Left lung (tissue), 10 donors: ENCODE measurements around the gene CDC42EP4. TPM values are rescaled to one million over a fixed set of nuclear protein-coding genes. Genes with fewer than 3 reads are reported as not detected.

Experiments used
- ATAC-seq: fragments of 200-7000 bp; cut with Tn5 transposase; one replicate; pipeline ENCODE4 v1.9.1; 2020; ENCODE audit warnings: moderate library complexity
- DNase-seq, 4 donors: peaks; one replicate each; pipeline ENCODE4 v3.0.0-alpha.2; 2013 to 2020
- H3K27ac ChIP-seq, 2 donors: fragments of 200-600 bp; sonication (generic) in 1 of 2; one replicate each; pipeline versions ENCODE4 v1.5.0 to v1.8.0; 2020 to 2021
- H3K27me3 ChIP-seq, 2 donors: fragments of 200-600 bp; sonication (generic) in 1 of 2; one replicate each; pipeline versions ENCODE4 v1.5.0 to v1.8.0; 2020 to 2021
- H3K36me3 ChIP-seq, 2 donors: fragments of 200-600 bp; sonication (generic) in 1 of 2; one replicate each; pipeline versions ENCODE4 v1.5.0 to v1.8.0; 2020 to 2021
- H3K4me1 ChIP-seq, 2 donors: fragments of 200-600 bp; one replicate each; pipeline ENCODE4 v1.8.0; 2021
- H3K4me3 ChIP-seq, 2 donors: fragments of 200-600 bp; sonication (generic) in 1 of 2; one replicate each; pipeline versions ENCODE4 v1.5.0 to v1.8.0; 2020 to 2021; ENCODE audit warnings: mild to moderate bottlenecking in 1 of 2
- H3K9me3 ChIP-seq, 2 donors: fragments of 200-600 bp; sonication (generic) in 1 of 2; one replicate each; pipeline versions ENCODE4 v1.5.0 to v1.8.0; 2020 to 2021
- intact Hi-C, 2 donors: fragments of 100-400 bp; cut with DNase I; formaldehyde crosslinking; loops; one replicate each; pipeline versions ENCODE4 v1.11.2 to v1.14.2; 2022
- polyA plus RNA-seq, 6 donors: library from polyadenylated mRNA; unstranded; fragments of 120-200 nt; gene quantifications; one replicate each; pipeline ENCODE4 v1.2.1, GENCODE V29; 2013; ENCODE audit not compliant: insufficient read length in 6 of 6
- total RNA-seq, 2 donors: library from RNA; stranded (reverse); fragmentation: NEBNext Ultra II Directional; extraction: Animal tissue kit (Norgen Biotek cat#: 25700); gene quantifications; one replicate each; pipeline ENCODE4 v1.2.1, GENCODE V29; 2021
- TF ChIP-seq, protein P1 (sequence below), 2 donors: fragments of 200-600 bp; sonication (generic) in 1 of 2; IDR thresholded peaks; one replicate each; pipeline versions ENCODE4 v1.5.0 to v1.8.0; 2021; ENCODE audit warnings: antibody characterized with exemption in 2 of 2
- donor health status: DM: no; HTN: yes; CAD: no.
- donor health status: DM: no; HTN: no; CAD: no.

CDC42EP4 gene
- total and polyA plus RNA-seq, 8 donors: 30.2 to 86.3 (median 67.1) TPM

DNA sequence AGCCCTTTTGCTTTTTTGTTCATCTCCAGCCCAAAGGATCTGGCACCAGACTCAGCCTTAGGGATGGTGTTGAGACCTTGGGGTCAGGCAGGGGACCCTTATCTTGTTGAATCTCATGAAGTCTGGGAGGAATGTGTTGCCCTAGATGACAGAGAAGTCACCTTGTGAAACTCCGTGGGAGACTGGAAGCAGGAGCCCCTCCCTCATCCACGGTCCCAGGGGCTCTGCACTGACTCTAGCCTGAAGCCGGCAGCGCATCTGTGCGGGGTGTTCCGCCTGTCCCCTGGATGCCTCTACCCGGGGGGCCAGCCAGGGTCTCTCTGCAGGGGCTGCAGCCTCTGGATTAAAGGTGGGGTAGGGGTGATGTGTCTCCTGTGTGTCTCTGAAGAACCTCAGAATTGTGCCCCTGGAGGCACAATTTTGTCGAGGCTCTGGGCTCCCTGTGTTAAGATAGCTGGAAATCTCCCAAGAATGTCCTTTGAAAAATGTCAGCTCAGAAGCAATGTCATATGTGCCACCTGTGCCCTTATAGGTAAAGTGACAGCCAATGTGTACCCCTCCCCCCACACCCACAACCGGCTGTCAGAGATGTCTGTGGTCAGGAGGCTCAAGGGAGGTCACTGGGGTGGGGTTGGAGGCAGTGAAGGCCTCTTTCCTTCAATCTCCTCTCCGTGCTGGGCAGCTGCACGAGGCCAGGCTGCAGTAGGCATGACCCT lies 32.1 kb upstream of the CDC42EP4 start:
- Histone ChIP-seq H3K4me3 (no peak overlapping the region), H3K9me3 (no peaks in the 10 kb centered on the region), H3K4me1 (peaks cover 5 to 21% of the 10 kb centered on the region in 2 donors), H3K36me3 (no peaks in the 10 kb centered on the region), H3K27me3 (no peaks in the 10 kb centered on the region), H3K27ac (no peak overlapping the region)
- no peak for DNase-seq
- TF ChIP-seq, protein P1, sequence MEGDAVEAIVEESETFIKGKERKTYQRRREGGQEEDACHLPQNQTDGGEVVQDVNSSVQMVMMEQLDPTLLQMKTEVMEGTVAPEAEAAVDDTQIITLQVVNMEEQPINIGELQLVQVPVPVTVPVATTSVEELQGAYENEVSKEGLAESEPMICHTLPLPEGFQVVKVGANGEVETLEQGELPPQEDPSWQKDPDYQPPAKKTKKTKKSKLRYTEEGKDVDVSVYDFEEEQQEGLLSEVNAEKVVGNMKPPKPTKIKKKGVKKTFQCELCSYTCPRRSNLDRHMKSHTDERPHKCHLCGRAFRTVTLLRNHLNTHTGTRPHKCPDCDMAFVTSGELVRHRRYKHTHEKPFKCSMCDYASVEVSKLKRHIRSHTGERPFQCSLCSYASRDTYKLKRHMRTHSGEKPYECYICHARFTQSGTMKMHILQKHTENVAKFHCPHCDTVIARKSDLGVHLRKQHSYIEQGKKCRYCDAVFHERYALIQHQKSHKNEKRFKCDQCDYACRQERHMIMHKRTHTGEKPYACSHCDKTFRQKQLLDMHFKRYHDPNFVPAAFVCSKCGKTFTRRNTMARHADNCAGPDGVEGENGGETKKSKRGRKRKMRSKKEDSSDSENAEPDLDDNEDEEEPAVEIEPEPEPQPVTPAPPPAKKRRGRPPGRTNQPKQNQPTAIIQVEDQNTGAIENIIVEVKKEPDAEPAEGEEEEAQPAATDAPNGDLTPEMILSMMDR (IDR thresholded peaks at IDR 0.05): no peak
- intact Hi-C loops: no loop called here
- no peak for ATAC-seq

DNA sequence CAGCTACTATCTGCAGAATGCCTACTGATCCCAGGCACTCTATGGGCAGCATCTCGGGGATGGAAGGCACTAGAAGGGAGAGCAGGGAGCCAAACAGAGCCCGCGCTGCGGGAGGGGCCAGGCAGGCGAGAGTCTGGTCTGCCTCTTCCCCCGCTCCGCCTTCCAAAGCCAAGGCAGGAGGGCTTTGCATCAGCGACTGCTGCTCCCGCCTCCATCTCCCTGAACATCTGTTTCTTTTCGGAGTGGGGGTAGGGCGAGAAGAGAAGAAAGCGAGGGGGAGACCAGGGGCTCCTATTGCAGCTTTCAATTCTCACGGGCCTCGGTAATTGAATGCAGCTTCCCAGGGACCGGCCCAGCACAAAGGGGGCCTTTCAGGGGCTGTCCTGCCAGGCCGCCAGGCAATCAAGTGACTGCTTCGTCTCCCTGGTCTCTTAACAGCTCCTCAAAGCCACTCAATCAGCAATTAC lies 31.4 kb upstream of the CDC42EP4 start:
- H3K4me1 ChIP-seq: peaks cover 5 to 21% of the 10 kb centered on the region in 2 donors
- peak; percentile 43 for ATAC-seq

DNA sequence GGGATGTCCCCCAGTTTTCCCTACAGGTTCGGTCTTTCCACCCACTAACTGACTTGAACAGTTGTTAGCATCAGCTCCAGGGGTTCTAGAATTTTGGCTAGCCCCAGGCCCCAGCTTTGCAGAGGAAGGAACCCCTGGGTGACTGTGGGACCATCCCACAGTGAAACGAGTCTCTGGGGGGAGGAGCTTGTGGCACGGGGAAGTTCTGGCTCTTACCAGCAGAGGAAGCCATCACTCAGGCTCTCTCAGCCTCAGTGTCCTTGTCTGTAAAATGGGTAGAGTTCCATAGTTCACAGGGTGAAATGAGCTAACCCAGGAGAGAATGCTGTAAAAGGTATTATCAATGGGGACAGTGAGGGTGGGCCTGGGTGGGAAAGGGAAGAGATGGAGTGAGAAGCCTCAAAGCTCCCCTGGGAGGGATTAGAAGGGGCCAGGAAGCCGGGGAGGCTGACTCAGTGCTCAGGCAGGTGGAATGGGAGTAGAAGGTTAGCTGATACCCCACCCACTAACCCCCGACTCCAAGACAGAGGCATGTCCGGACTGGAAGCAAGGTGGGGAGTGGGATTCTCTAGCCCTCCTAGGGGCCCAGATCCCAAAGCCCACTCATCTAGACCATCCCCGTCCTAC lies 30.9 kb upstream of the CDC42EP4 start:
- Histone ChIP-seq H3K27ac (peak overlapping the region in 1 of 2 donors; percentile 62), H3K4me1 (peaks cover 5 to 21% of the 10 kb centered on the region in 2 donors), H3K36me3 (no peaks in the 10 kb centered on the region), H3K4me3 (no peak overlapping the region), H3K9me3 (no peaks in the 10 kb centered on the region), H3K27me3 (no peaks in the 10 kb centered on the region)
- intact Hi-C loops: no loop called here
- DNase-seq: no peak
- TF ChIP-seq, protein P1 (IDR thresholded peaks at IDR 0.05): no peak
- peak; percentile 5 for ATAC-seq

More for the DNA sequence above, 31.4 kb upstream of the CDC42EP4 start:
- DNase-seq: peak in 3 of 4 donors; percentile 62 to 95 (median 92)
- Histone ChIP-seq H3K27ac (no peak overlapping the region), H3K9me3 (no peaks in the 10 kb centered on the region), H3K36me3 (no peaks in the 10 kb centered on the region), H3K27me3 (no peaks in the 10 kb centered on the region), H3K4me3 (no peak overlapping the region)
- intact Hi-C loops: no loop called here
- TF ChIP-seq, protein P1 (IDR thresholded peaks at IDR 0.05): no peak

DNA sequence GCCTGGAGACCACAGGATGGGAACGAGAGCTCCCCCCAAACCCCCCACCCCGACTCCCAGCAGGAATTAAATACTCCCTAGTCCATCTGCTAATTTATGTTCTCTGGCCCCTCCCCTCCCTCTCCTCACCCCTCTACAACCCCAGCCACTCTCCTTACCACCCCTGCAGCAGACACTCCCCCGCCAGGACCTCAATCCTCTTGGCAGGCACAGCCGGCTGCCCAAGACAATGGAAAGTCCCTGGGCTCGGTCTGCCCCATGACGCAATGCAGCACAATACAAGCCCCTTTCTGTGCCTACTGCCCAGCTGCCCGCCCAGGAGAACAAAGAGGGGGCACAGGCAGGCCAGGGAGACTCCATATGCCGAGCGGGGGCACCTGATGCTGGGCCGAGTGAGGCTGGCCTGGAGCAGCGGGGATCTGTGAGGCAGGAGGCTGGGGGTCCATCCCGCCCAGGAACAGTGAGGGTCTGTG lies 30.3 kb upstream of the CDC42EP4 start:
- Histone ChIP-seq H3K27ac (peak overlapping the region in 1 of 2 donors; percentile 62), H3K4me1 (peaks cover 5 to 21% of the 10 kb centered on the region in 2 donors)

More for the DNA sequence above, 30.3 kb upstream of the CDC42EP4 start:
- Histone ChIP-seq H3K36me3 (no peaks in the 10 kb centered on the region), H3K4me3 (no peak overlapping the region), H3K27me3 (no peaks in the 10 kb centered on the region), H3K9me3 (no peaks in the 10 kb centered on the region)
- ATAC-seq (peak; percentile 73), DNase-seq (peak in 2 of 4 donors; percentile 78 to 91)
- TF ChIP-seq, protein P1 (IDR thresholded peaks at IDR 0.05): no peak
- intact Hi-C loops: no loop called here
